Measurements from ENCODE around the gene TBC1D24.
"Not testable (repeated sequence)": the region's sequence is repeated elsewhere in the genome, so short reads cannot be mapped to it uniquely, and the experiment has no call there.

The TBC1D24 gene

DNA sequence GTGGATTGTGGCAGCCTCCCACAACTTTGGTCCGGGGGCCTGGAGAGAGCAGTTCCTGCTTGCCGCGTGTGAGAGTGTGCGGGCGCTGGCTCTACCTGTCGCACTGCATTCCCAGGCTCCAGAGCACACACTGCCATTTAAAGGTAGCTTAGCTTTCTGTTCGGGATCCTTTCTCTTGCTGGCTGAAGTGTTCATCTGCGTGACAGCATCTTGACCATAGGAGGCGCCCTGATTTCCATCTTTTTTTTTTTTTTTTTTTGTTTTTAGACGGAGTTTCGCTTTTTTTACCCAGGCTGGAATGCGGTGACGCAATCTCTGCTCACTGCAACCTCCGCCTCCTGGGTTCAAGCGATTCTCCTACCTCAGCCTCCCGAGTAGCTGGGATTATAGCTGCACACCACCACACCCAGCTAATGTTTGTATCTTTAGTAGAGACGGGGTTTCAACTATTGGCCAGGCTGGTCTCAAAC is 76.5 kb downstream of the TBC1D24 start:
- not testable (repeated sequence) for H3K4me3 ChIP-seq (ENCODE audit: low read depth in 1 of 5, low read length in 5 of 5); H3K4me1 ChIP-seq (ENCODE audit: control insufficient read depth in 5 of 5, insufficient read depth in 5 of 5, low read length in 5 of 5); H3K27me3 ChIP-seq (ENCODE audit: control insufficient read depth in 5 of 5, insufficient read depth in 4 of 5, low read length in 5 of 5); H3K9ac ChIP-seq (ENCODE audit: low read length in 5 of 5); H3K36me3 ChIP-seq (ENCODE audit: control insufficient read depth in 5 of 5, insufficient read depth in 5 of 5, low read length in 5 of 5); H3K27ac ChIP-seq (ENCODE audit: low read depth, low read length); H3K9me3 ChIP-seq (ENCODE audit: control insufficient read depth in 5 of 5, low read length in 5 of 5)

DNA sequence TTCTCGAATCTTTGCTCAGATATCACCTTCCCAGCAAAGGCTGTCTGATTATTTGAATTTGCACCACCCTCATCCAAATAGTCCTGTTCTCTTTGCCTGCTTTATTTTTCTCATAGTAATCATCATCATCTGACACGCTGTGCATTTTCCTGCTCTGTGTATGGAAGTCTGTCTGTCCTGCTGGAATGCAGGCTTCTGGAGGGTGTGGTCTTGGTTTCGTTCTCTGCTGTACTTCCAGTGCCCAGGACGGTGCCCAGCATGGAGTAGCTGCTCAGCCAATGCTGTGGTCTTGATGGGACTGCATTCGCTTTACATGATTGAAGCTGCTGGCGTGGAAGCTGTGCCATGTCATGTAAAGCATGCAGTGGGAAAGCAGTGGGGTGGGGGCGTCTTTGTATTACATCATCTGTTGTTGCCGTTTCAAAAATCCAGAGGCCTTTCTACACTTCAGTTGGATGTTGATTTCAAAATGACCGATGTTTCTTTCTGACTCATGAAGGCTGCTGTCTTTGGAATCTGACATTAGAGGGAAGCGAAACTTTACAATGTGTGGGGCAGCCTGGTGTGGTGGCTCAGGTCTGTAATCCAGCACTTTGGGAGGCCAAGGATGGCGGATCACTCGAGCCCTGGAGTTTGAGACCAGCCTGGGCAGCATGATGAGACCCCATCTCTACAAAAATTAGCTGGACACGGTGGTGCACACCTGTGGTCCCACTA is 79.9 kb downstream of the TBC1D24 start:
- H3K27me3 ChIP-seq (ENCODE audit: control insufficient read depth in 5 of 5, insufficient read depth in 4 of 5, low read length in 5 of 5); H3K4me3 ChIP-seq (ENCODE audit: low read depth in 1 of 5, low read length in 5 of 5); H3K4me1 ChIP-seq (ENCODE audit: control insufficient read depth in 5 of 5, insufficient read depth in 5 of 5, low read length in 5 of 5); H3K27ac ChIP-seq (ENCODE audit: low read depth, low read length); H3K9me3 ChIP-seq (ENCODE audit: control insufficient read depth in 5 of 5, low read length in 5 of 5); H3K36me3 ChIP-seq (ENCODE audit: control insufficient read depth in 5 of 5, insufficient read depth in 5 of 5, low read length in 5 of 5); H3K9ac ChIP-seq (ENCODE audit: low read length in 5 of 5): not testable (repeated sequence)
